A673 (cell line): ENCODE measurements around the gene TRIL.

Experiments used
- CTCF ChIP-seq: fragments of 300-800, 200-600 bp; sonication (generic); conservative IDR thresholded peaks from 2 replicates; pipeline ENCODE4 v1.5.1; 2017; ENCODE audit warnings: low read depth, mild to moderate bottlenecking, antibody characterized with exemption, low read length, moderate library complexity, mixed read lengths
- EZH2 ChIP-seq: fragments of 200-600 bp; sonication (generic); IDR thresholded peaks from 2 replicates; pipeline ENCODE4 v1.6.1; 2017; ENCODE audit warnings: borderline replicate concordance, low read depth, mild to moderate bottlenecking, mixed read lengths, antibody characterized with exemption, low read length; ENCODE audit not compliant: poor library complexity, severe bottlenecking

GRCh38 chr7:28976022-28976421 lies 17.9 kb upstream of the TRIL start:
- TF ChIP-seq CTCF (no peak), EZH2 (no peak)
